Measurements from ENCODE around the gene MACROD2.

- TF ChIP-seq CTCF (conservative IDR thresholded peaks at IDR 0.05; ENCODE audit: low read depth in 2 of 2): no peak
- no peak for TF ChIP-seq CREB1 (CRISPR knock-in tag; IDR thresholded peaks at IDR 0.05; ENCODE audit: low read depth)
- TF ChIP-seq EZH2 (IDR thresholded peaks at IDR 0.05; ENCODE audit: low read depth, unreplicated experiment): no peak
- TF ChIP-seq REST (IDR thresholded peaks at IDR 0.05; ENCODE audit: unreplicated experiment): no peak
- TF ChIP-seq POLR2AphosphoS5 (IDR thresholded peaks at IDR 0.05; ENCODE audit: low read depth): no peak
- TF ChIP-seq EZH2phosphoT487 (IDR thresholded peaks at IDR 0.05; ENCODE audit: unreplicated experiment): no peak
- TF ChIP-seq ETS1 (IDR thresholded peaks at IDR 0.05): no peak
- TF ChIP-seq STAT1 (IDR thresholded peaks at IDR 0.05; ENCODE audit: unreplicated experiment): no peak
- TF ChIP-seq JUNB (IDR thresholded peaks at IDR 0.05; ENCODE audit: unreplicated experiment): no peak
Measured at GRCh38 chr20:15767586-15767985, 1772.3 kb downstream of the MACROD2 start.

Measured in GM23338 (cell line).